Measurements from ENCODE around the gene SUPT16H. TPM values are rescaled to one million over a fixed set of nuclear protein-coding genes. Genes with fewer than 3 reads are reported as not detected.

The SUPT16H gene
- total and polyA plus RNA-seq, 2 experiments from 2014 or later = 187 to 268 TPM

GRCh38 chr14:21419528-21419927 lies 35.7 kb upstream of the SUPT16H start:
- peaks cover 18% of the 10 kb centered on the region for H4K20me1 ChIP-seq (replicated peaks; ENCODE audit: insufficient read depth)
- H3K27me3 ChIP-seq (ENCODE audit: insufficient read depth) = no peaks in the 10 kb centered on the region
- 0 out of 2 replicates have a peak, but pooled peaks cover 5% of the 10 kb centered on the region for H3K79me2 ChIP-seq (replicated peaks; ENCODE audit: insufficient read depth)
- H3F3A ChIP-seq (replicated peaks; ENCODE audit: low read depth) = peaks cover 14% of the 10 kb centered on the region; the same call in 1 of the 2 replicates
- Mint-ChIP-seq H3K9me3 (no peaks in the 10 kb centered on the region; the same call in 2 of the 3 replicates), H3K4me1 (no peaks in the 10 kb centered on the region), H3K4me3 (no peak overlapping the region), H3K27me3 (ENCODE audit: insufficient read depth, low read depth, poor library complexity) (peaks cover 2% of the 10 kb centered on the region), H3K36me3 (ENCODE audit: low read depth) (peaks cover 85% of the 10 kb centered on the region), H3K27ac (no peak overlapping the region)
- no peaks in the 10 kb centered on the region for H3K4me1 ChIP-seq (ENCODE audit: insufficient read depth)
- ATAC-seq (no peak), DNase-seq (ENCODE audit: low spot score) (no peak)
- no peak overlapping the region for H2AFZ ChIP-seq
- H3K9me2 ChIP-seq (ENCODE audit: insufficient read depth) = no peaks in the 10 kb centered on the region
- H3K27ac ChIP-seq (ENCODE audit: low read depth) = no peak overlapping the region
- H3K4me3 ChIP-seq = no peak overlapping the region
- peaks cover 73% of the 10 kb centered on the region for H3K36me3 ChIP-seq (ENCODE audit: insufficient read depth)
- H3K4me2 ChIP-seq = no peak overlapping the region
- TF ChIP-seq ETS1 (IDR thresholded peaks at IDR 0.05) (no peak), EZH2 (IDR thresholded peaks at IDR 0.05; ENCODE audit: low read depth, unreplicated experiment) (no peak), POLR2AphosphoS5 (IDR thresholded peaks at IDR 0.05; ENCODE audit: low read depth) (no peak), ZNF331 (CRISPR knock-in tag; IDR thresholded peaks at IDR 0.05; ENCODE audit: low read depth) (no peak)

GRCh38 chr14:21415329-21415728 lies 31.5 kb upstream of the SUPT16H start:
- peaks cover 16% of the 10 kb centered on the region; the same call in 1 of the 2 replicates for H3F3A ChIP-seq (replicated peaks; ENCODE audit: low read depth)
- H3K4me1 ChIP-seq (ENCODE audit: insufficient read depth) = no peaks in the 10 kb centered on the region
- no peaks in the 10 kb centered on the region for H3K4me1 Mint-ChIP-seq
- H3K36me3 ChIP-seq (ENCODE audit: insufficient read depth) = peaks cover 73% of the 10 kb centered on the region
- no peak overlapping the region for H3K27ac ChIP-seq (ENCODE audit: low read depth)
- no peak overlapping the region for H3K27ac Mint-ChIP-seq
- H4K20me1 ChIP-seq (replicated peaks; ENCODE audit: insufficient read depth) = peaks cover 15% of the 10 kb centered on the region
- peaks cover 7% of the 10 kb centered on the region for H3K27me3 Mint-ChIP-seq (ENCODE audit: insufficient read depth, low read depth, poor library complexity)
- H3K27me3 ChIP-seq (ENCODE audit: insufficient read depth) = no peaks in the 10 kb centered on the region
- H3K4me3 Mint-ChIP-seq = no peak overlapping the region
- H3K9me2 ChIP-seq (ENCODE audit: insufficient read depth) = no peaks in the 10 kb centered on the region
- DNase-seq (ENCODE audit: low spot score) (no peak), ATAC-seq (no peak)
- no peak overlapping the region for H2AFZ ChIP-seq
- no peaks in the 10 kb centered on the region; the same call in 2 of the 3 replicates for H3K9me3 Mint-ChIP-seq
- no peak overlapping the region for H3K4me2 ChIP-seq
- H3K4me3 ChIP-seq = no peak overlapping the region
- H3K79me2 ChIP-seq (replicated peaks; ENCODE audit: insufficient read depth) = 0 out of 2 replicates have a peak, but pooled peaks cover 5% of the 10 kb centered on the region
- peaks cover 87% of the 10 kb centered on the region for H3K36me3 Mint-ChIP-seq (ENCODE audit: low read depth)
- TF ChIP-seq JUNB (IDR thresholded peaks at IDR 0.05; ENCODE audit: unreplicated experiment) = no peak
- TF ChIP-seq REST (IDR thresholded peaks at IDR 0.05; ENCODE audit: unreplicated experiment) = no peak
- no peak for TF ChIP-seq CTCF (conservative IDR thresholded peaks at IDR 0.05; ENCODE audit: low read depth in 2 of 2)
- TF ChIP-seq ETS1 (IDR thresholded peaks at IDR 0.05) = no peak
- no peak for TF ChIP-seq CREB1 (CRISPR knock-in tag; IDR thresholded peaks at IDR 0.05; ENCODE audit: low read depth)
- TF ChIP-seq EZH2 (IDR thresholded peaks at IDR 0.05; ENCODE audit: low read depth, unreplicated experiment) = no peak
- no peak for TF ChIP-seq ZNF114 (CRISPR knock-in tag; IDR thresholded peaks at IDR 0.05)
- no peak for TF ChIP-seq POLR2AphosphoS5 (IDR thresholded peaks at IDR 0.05; ENCODE audit: low read depth)

All from GM23338 (cell line).